A549 (cell line): Measurements from ENCODE around the gene PSMD8. TPM values are rescaled to one million over a fixed set of nuclear protein-coding genes. Genes with fewer than 3 reads are reported as not detected.
A peak's percentile ranks its signal among the peaks of the same experiment; 100 is the strongest.

ENCODE experiments used
- ATAC-seq, 2 experiments: fragments of 200-7000 bp in 1 of 2; fragments of >200 bp in 1 of 2; cut with Nextera tagmentation in 1 of 2; cut with Tn5 transposase in 1 of 2; 3 replicates each; pipeline versions ENCODE4 v1.8.0 to v1.9.1; 2018 to 2020; ENCODE audit warnings: mild to moderate bottlenecking in 1 of 2, moderate library complexity in 1 of 2
- CTCF ChIA-PET: fragments of 300-600 bp; sonication (Branson Sonifier 250); formaldehyde crosslinking; extraction: SDS; loops from one replicate; lab custom pipeline; 2021; ENCODE audit warnings: antibody characterized with exemption, inconsistent platforms; lab: Yijun Ruan, JAX
- POLR2A ChIA-PET: fragments of 350-600 bp; formaldehyde crosslinking; extraction: SDS; loops from one replicate; lab custom pipeline; 2021; ENCODE audit warnings: antibody characterized with exemption, inconsistent platforms; lab: Yijun Ruan, JAX
- DNase-seq, 2 experiments: peaks; one replicate each; pipeline versions ENCODE4 v3.0.0 to v3.0.0-alpha.2; 2011 to 2016; ENCODE audit warnings: low read depth in 1 of 2, low spot score in 1 of 2
- FAIRE-seq: peaks from 2 replicates; lab custom pipeline; 2011; peaks lifted over from hg19 to GRCh38; lab: Jason Lieb, UNC
- H3K27ac ChIP-seq, 2 experiments: fragments of >200 bp; sonication (Bioruptor Twin); formaldehyde crosslinking; 3 replicates each; pipeline ENCODE4 v1.5.1; 2016 to 2017
- H3K4me1 ChIP-seq: fragments of >200 bp; sonication (Bioruptor Twin); formaldehyde crosslinking; 3 replicates; pipeline ENCODE4 v1.6.1; 2016
- H3K4me2 ChIP-seq: fragments of >200 bp; sonication (Bioruptor Twin); formaldehyde crosslinking; 3 replicates; pipeline ENCODE4 v1.6.1; 2016
- H3K4me3 ChIP-seq: fragments of >200 bp; sonication (Bioruptor Twin); formaldehyde crosslinking; 3 replicates; pipeline ENCODE4 v1.5.1; 2016
- H3K9me3 ChIP-seq: fragments of >200 bp; sonication (Bioruptor Twin); formaldehyde crosslinking; 3 replicates; pipeline ENCODE4 v1.6.1; 2016
- CBX2 ChIP-seq: fragments of 200-600 bp; sonication (generic); IDR thresholded peaks from 2 replicates; pipeline ENCODE4 v1.6.1; 2016; ENCODE audit warnings: low read depth, mild to moderate bottlenecking, borderline replicate concordance
- CHD2 ChIP-seq: fragments of 150-350 bp; IDR thresholded peaks from 2 replicates; pipeline ENCODE4 v1.6.1; 2014; ENCODE audit warnings: low read length; ENCODE audit not compliant: partially characterized antibody
- CHD4 ChIP-seq: fragments of 200-600 bp; sonication (generic); IDR thresholded peaks from 2 replicates; pipeline ENCODE4 v1.6.1; 2016; ENCODE audit warnings: antibody characterized with exemption, mild to moderate bottlenecking, borderline replicate concordance
- EHF ChIP-seq: fragments of 250-450 bp; sonication (Bioruptor Pico); IDR thresholded peaks from 2 replicates; pipeline ENCODE4 v1.5.0; 2020; ENCODE audit warnings: mild to moderate bottlenecking
- FOSB ChIP-seq: fragments of 250-450 bp; sonication (Bioruptor Pico); IDR thresholded peaks from 2 replicates; pipeline ENCODE4 v1.5.0; 2020; ENCODE audit warnings: mild to moderate bottlenecking, moderate library complexity
- HOXA7 ChIP-seq: fragments of 250-450 bp; sonication (Bioruptor Pico); IDR thresholded peaks from 2 replicates; pipeline ENCODE4 v1.5.0; 2020; ENCODE audit warnings: mild to moderate bottlenecking, moderate library complexity
- MAZ ChIP-seq: fragments of 150-350 bp; IDR thresholded peaks from 2 replicates; pipeline ENCODE4 v1.6.1; 2014; ENCODE audit warnings: antibody characterized with exemption, low read depth, low read length, borderline replicate concordance
- NPAS2 ChIP-seq: fragments of 250-450 bp; sonication (Bioruptor Pico); IDR thresholded peaks from 2 replicates; pipeline ENCODE4 v1.8.0; 2022; ENCODE audit warnings: mild to moderate bottlenecking, moderate library complexity, borderline replicate concordance
- RARB ChIP-seq: fragments of 250-450 bp; sonication (Bioruptor Pico); IDR thresholded peaks from 2 replicates; pipeline ENCODE4 v1.8.0; 2021; ENCODE audit warnings: mild to moderate bottlenecking, moderate library complexity
- RFX5 ChIP-seq: fragments of 450-650 bp; IDR thresholded peaks from 2 replicates; pipeline ENCODE4 v1.7.1; 2014; ENCODE audit warnings: antibody characterized with exemption, mild to moderate bottlenecking, moderate library complexity
- TFCP2L1 ChIP-seq: fragments of 250-450 bp; sonication (Bioruptor Pico); IDR thresholded peaks from 2 replicates; pipeline ENCODE4 v1.5.0; 2021; ENCODE audit warnings: mild to moderate bottlenecking
- TP53 ChIP-seq: fragments of 250-450 bp; sonication (Bioruptor Pico); IDR thresholded peaks from 2 replicates; pipeline ENCODE4 v1.5.0; 2021; ENCODE audit warnings: mild to moderate bottlenecking, moderate library complexity
- ZC3H11A ChIP-seq: fragments of 450-650 bp; IDR thresholded peaks from 2 replicates; pipeline ENCODE4 v1.6.1; 2014; ENCODE audit warnings: antibody characterized with exemption, mild to moderate bottlenecking
- ZFP36 ChIP-seq: fragments of 450-650 bp; IDR thresholded peaks from 2 replicates; pipeline ENCODE4 v1.6.1; 2014; ENCODE audit warnings: borderline replicate concordance; ENCODE audit not compliant: partially characterized antibody
- ZSCAN20 ChIP-seq: fragments of 250-450 bp; sonication (Bioruptor Pico); IDR thresholded peaks from 2 replicates; pipeline ENCODE4 v1.8.0; 2022; ENCODE audit warnings: mild to moderate bottlenecking, moderate library complexity
- WGBS: methylation state at CpG from one replicate; pipeline ENCODE4 v1.1.6; 2017; ENCODE audit errors: missing lambda C conversion rate; 5-methylcytosine and 5-hydroxymethylcytosine counted together
- polyA plus RNA-seq, 4 experiments: library from polyadenylated mRNA; depleted of rRNA in 3 of 4; stranded (reverse); fragments of >200 nt; fragmentation: RNase III in 1 of 4; extraction: RNeasy Plus Mini Kit Qiagen cat#74134 plus additional on column Dnase treatment in 1 of 4; gene quantifications; 2 replicates in 3 of 4; 3 replicates in 1 of 4; pipeline ENCODE4 v1.2.3, GENCODE V29; 2011 to 2017
- TF ChIP-seq, protein P1 (sequence below): fragments of 250-450 bp; sonication (Bioruptor Pico); IDR thresholded peaks from 2 replicates; pipeline ENCODE4 v1.5.0; 2021; ENCODE audit warnings: mild to moderate bottlenecking, moderate library complexity, borderline replicate concordance
- TF ChIP-seq, protein P2 (sequence below): fragments of >200 bp; sonication (Bioruptor Twin); formaldehyde crosslinking; IDR thresholded peaks from 3 replicates; pipeline ENCODE4 v1.6.1; 2016
- TF ChIP-seq, protein P3 (sequence below): fragments of 200-600 bp; sonication (generic); IDR thresholded peaks from 2 replicates; pipeline ENCODE4 v1.6.1; 2016; ENCODE audit warnings: antibody characterized with exemption, mild to moderate bottlenecking, moderate library complexity
- TF ChIP-seq, protein P4 (sequence below): IDR thresholded peaks from 2 replicates; pipeline ENCODE4 v1.6.1; 2012; ENCODE audit warnings: low read depth, borderline replicate concordance

PSMD8 gene
- polyA plus RNA-seq, 2 of the 4 experiments (the other 2 are of a cell fraction): 437 to 456 TPM

DNA sequence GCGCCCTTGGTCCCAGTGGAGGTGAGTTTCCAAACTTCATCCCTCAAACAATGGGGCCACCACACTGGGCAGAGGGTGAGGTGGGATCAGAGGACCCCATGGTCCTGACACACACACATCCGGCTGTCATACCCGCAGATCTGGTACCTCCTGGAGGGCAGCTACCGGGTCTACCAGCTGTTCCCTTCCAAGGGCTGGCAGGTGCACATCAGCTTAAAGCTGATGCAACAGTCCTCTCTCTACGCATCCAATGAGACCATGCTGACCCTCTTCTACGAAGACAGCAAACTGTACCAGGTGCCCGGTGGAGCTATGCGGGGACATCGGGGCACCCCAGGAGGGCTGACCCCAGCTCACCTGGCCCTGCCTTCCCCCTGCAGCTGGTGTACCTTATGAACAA is 14.0 kb upstream of the PSMD8 start:
- POLR2A ChIA-PET: interaction anchor here (3.0 kb wide), 1 partner anchor 14 kb away, joined by 41 read pairs; the partner anchor contains the start of gene PSMD8
- WGBS: 30% methylated on average over 9 of the region's 9 CpGs
- peaks cover 9% of the 10 kb centered on the region; the same call in 1 of the 3 replicates for H3K4me1 ChIP-seq

DNA sequence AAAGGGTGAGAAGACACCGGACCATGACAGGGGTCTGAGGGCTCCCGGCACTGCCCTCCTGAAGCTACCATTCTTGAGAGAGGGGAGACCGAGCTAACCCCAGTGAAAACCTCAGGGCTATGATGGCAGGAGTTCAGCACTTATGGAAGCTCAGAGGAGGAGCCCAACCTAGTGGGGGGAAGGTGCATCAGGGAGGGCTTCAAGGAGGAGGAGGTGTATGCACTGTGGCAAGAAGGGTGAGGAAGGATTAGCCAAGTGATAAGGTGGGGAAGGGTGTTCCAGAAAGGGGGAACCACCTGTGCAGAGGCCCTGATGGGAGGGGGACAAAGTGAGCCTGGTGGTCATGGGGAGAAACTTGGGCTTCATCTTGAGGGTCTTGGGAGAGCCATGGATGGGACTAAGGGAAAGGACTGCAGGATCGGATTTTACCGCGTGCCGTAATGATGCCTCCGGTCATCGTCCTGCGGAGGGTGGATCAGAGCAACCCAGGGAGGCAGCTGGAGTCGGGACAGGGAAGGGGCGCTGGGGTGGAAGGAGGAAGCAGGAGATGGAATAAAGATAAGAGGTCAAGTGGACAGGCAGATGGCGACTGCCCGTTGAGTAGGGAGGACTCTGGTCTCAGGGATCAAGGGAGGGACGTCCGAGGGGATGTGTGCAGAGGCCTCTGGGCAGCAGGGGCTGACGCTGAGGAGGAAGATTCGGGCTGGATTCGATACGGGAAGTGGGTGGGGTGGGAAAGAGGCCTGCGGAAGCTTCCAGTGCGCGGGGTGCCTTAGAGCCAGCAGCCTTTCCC is 13.3 kb upstream of the PSMD8 start:
- peak; percentile 7 for FAIRE-seq
- TF ChIP-seq ZFP36 (peak; percentile 87), ZC3H11A (no peak)
- DNase-seq: no peak
- Histone ChIP-seq H3K4me1 (peaks cover 9% of the 10 kb centered on the region; the same call in 1 of the 3 replicates), H3K9me3 (no peaks in the 10 kb centered on the region), H3K4me2 (peak overlapping the region; percentile 86), H3K4me3 (peak overlapping the region; percentile 65), H3K27ac (peak overlapping the region; percentile 3 to 81; a peak in 4 of 6 replicates)
- ChIA-PET POLR2A (interaction anchor here (0.6 to 3.0 kb wide), 4 partner anchors 13 to 57 kb away, joined by 6 to 41 read pairs (median 10); partner anchors contain the start of genes C19orf33, GGN and PSMD8), CTCF (interaction anchor here (0.6 to 4.3 kb wide), 20 partner anchors 8 to 611 kb away, joined by 3 to 29 read pairs (median 4); partner anchors contain the start of genes CATSPERG, FAM98C, PPP1R14A and PSMD8)
- ATAC-seq: peak; percentile 32 to 34
- WGBS: 22% methylated on average over 23 of the region's 23 CpGs

More for the DNA sequence above, 14.0 kb upstream of the PSMD8 start:
- CTCF ChIA-PET: interaction anchor here (0.6 to 4.3 kb wide), 16 partner anchors 8 to 612 kb away, joined by 3 to 29 read pairs (median 4); partner anchors contain the start of genes CATSPERG, FAM98C, PPP1R14A and PSMD8
- DNase-seq (no peak), FAIRE-seq (peak; percentile 36), ATAC-seq (no peak)
- Histone ChIP-seq H3K9me3 (no peaks in the 10 kb centered on the region), H3K27ac (no peak overlapping the region), H3K4me2 (no peak overlapping the region; the same call in 2 of the 3 replicates), H3K4me3 (no peak overlapping the region)
- TF ChIP-seq, protein P1, sequence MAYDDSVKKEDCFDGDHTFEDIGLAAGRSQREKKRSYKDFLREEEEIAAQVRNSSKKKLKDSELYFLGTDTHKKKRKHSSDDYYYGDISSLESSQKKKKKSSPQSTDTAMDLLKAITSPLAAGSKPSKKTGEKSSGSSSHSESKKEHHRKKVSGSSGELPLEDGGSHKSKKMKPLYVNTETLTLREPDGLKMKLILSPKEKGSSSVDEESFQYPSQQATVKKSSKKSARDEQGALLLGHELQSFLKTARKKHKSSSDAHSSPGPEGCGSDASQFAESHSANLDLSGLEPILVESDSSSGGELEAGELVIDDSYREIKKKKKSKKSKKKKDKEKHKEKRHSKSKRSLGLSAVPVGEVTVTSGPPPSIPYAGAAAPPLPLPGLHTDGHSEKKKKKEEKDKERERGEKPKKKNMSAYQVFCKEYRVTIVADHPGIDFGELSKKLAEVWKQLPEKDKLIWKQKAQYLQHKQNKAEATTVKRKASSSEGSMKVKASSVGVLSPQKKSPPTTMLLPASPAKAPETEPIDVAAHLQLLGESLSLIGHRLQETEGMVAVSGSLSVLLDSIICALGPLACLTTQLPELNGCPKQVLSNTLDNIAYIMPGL (CRISPR knock-in tag): no peak
- TF ChIP-seq CBX2 (no peak), TFCP2L1 (CRISPR knock-in tag) (no peak)

DNA sequence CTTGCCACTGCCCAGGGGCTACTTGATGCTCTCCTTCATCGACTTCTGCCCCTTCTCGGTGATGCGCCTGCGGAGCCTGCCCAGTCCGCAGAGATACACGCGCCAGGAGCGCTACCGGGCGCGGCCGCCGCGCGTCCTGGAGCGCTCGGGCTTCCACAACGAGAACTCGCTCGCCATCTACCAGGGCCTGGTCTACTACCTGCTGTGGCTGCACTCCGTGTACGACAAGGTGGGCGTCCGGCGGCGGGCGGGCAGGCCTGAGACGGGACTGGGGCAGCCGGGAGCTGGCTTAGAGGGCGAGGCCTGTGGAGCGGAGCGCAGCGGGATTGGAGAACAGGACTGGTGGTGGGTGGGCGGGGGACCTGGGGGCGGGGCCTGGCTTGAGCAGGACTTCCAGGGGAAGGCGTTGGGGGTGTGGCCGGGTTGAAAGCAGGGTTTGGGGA is 12.7 kb upstream of the PSMD8 start:
- CTCF ChIA-PET: interaction anchor here (0.7 to 1.6 kb wide), 13 partner anchors 9 to 459 kb away, joined by 3 to 7 read pairs (median 3); partner anchors contain the start of genes FAM98C, PPP1R14A and PSMD8
- FAIRE-seq: peak; percentile 43
- peak overlapping the region; percentile 65 for H3K4me3 ChIP-seq
- peak; percentile 96 to 99 for DNase-seq
- H3K4me2 ChIP-seq: peak overlapping the region; percentile 86
- peak overlapping the region; percentile 62 to 81 for H3K27ac ChIP-seq
- no peaks in the 10 kb centered on the region for H3K9me3 ChIP-seq
- ATAC-seq: peak; percentile 81 to 93
- POLR2A ChIA-PET: interaction anchor here (0.5 to 3.0 kb wide), 9 partner anchors 10 to 569 kb away, joined by 3 to 41 read pairs (median 5); partner anchors contain the start of genes C19orf33, FAM98C, GGN and MRPS12
- peaks cover 9% of the 10 kb centered on the region; the same call in 1 of the 3 replicates for H3K4me1 ChIP-seq
- WGBS: 2% methylated on average over 30 of the region's 37 CpGs
- TF ChIP-seq, protein P2, sequence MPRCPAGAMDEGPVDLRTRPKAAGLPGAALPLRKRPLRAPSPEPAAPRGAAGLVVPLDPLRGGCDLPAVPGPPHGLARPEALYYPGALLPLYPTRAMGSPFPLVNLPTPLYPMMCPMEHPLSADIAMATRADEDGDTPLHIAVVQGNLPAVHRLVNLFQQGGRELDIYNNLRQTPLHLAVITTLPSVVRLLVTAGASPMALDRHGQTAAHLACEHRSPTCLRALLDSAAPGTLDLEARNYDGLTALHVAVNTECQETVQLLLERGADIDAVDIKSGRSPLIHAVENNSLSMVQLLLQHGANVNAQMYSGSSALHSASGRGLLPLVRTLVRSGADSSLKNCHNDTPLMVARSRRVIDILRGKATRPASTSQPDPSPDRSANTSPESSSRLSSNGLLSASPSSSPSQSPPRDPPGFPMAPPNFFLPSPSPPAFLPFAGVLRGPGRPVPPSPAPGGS: no peak
- TF ChIP-seq ZSCAN20 (CRISPR knock-in tag) (no peak), ZC3H11A (no peak), TP53 (no peak), NPAS2 (CRISPR knock-in tag) (no peak), CHD2 (no peak), ZFP36 (no peak), RARB (CRISPR knock-in tag) (no peak), CHD4 (no peak), EHF (CRISPR knock-in tag) (no peak), HOXA7 (CRISPR knock-in tag) (no peak), FOSB (CRISPR knock-in tag) (no peak), RFX5 (no peak), MAZ (no peak)
- TF ChIP-seq, protein P3, sequence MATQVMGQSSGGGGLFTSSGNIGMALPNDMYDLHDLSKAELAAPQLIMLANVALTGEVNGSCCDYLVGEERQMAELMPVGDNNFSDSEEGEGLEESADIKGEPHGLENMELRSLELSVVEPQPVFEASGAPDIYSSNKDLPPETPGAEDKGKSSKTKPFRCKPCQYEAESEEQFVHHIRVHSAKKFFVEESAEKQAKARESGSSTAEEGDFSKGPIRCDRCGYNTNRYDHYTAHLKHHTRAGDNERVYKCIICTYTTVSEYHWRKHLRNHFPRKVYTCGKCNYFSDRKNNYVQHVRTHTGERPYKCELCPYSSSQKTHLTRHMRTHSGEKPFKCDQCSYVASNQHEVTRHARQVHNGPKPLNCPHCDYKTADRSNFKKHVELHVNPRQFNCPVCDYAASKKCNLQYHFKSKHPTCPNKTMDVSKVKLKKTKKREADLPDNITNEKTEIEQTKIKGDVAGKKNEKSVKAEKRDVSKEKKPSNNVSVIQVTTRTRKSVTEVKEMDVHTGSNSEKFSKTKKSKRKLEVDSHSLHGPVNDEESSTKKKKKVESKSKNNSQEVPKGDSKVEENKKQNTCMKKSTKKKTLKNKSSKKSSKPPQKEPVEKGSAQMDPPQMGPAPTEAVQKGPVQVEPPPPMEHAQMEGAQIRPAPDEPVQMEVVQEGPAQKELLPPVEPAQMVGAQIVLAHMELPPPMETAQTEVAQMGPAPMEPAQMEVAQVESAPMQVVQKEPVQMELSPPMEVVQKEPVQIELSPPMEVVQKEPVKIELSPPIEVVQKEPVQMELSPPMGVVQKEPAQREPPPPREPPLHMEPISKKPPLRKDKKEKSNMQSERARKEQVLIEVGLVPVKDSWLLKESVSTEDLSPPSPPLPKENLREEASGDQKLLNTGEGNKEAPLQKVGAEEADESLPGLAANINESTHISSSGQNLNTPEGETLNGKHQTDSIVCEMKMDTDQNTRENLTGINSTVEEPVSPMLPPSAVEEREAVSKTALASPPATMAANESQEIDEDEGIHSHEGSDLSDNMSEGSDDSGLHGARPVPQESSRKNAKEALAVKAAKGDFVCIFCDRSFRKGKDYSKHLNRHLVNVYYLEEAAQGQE: no peak
- TF ChIP-seq, protein P4, sequence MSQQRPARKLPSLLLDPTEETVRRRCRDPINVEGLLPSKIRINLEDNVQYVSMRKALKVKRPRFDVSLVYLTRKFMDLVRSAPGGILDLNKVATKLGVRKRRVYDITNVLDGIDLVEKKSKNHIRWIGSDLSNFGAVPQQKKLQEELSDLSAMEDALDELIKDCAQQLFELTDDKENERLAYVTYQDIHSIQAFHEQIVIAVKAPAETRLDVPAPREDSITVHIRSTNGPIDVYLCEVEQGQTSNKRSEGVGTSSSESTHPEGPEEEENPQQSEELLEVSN: no peak
- TF ChIP-seq, protein P1 (CRISPR knock-in tag): no peak
